ENCODE measurements around the gene PSMG1.

DNA sequence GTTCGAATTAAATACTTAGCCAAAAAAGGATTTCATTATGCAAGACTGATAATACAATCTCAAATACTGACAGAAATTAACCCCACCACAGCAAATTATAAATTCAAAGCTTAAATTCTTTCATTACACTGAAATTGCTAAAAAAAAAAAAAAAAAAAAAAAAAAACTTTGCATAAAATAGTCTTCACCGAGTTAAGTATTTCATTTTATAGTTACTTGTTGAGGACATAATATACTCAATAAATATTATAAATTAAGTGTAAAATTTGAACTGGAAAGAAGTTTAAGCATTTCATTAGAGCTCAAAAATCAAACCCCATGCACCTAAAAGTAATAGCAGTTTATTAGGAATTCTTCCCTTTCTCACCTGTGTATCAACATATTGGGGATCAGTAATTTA lies 1.9 kb upstream of the PSMG1 start:
- TF ChIP-seq, protein P1, sequence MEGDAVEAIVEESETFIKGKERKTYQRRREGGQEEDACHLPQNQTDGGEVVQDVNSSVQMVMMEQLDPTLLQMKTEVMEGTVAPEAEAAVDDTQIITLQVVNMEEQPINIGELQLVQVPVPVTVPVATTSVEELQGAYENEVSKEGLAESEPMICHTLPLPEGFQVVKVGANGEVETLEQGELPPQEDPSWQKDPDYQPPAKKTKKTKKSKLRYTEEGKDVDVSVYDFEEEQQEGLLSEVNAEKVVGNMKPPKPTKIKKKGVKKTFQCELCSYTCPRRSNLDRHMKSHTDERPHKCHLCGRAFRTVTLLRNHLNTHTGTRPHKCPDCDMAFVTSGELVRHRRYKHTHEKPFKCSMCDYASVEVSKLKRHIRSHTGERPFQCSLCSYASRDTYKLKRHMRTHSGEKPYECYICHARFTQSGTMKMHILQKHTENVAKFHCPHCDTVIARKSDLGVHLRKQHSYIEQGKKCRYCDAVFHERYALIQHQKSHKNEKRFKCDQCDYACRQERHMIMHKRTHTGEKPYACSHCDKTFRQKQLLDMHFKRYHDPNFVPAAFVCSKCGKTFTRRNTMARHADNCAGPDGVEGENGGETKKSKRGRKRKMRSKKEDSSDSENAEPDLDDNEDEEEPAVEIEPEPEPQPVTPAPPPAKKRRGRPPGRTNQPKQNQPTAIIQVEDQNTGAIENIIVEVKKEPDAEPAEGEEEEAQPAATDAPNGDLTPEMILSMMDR (IDR thresholded peaks at IDR 0.05) = no peak
- TF ChIP-seq POLR2A (IDR thresholded peaks at IDR 0.05) = no peak

All from lower leg skin (tissue), 3 donors.